Liver (tissue), 9 donors: Measurements from ENCODE around the gene ALPP. TPM values are rescaled to one million over a fixed set of nuclear protein-coding genes. Genes with fewer than 3 reads are reported as not detected.
A peak's percentile ranks its signal among the peaks of the same experiment; 100 is the strongest.
"Not testable (repeated sequence)": the region's sequence is repeated elsewhere in the genome, so short reads cannot be mapped to it uniquely, and the experiment has no call there.

Experiments used
- DNase-seq: peaks from one replicate; pipeline ENCODE4 v3.0.0-alpha.2; 2017; ENCODE audit warnings: low spot score
- H3K27ac ChIP-seq, 2 donors: one replicate each; pipeline ENCODE4 v1.7.0; 2013; ENCODE audit warnings: inconsistent platforms in 2 of 2, low read length in 2 of 2, control low read depth in 1 of 2, low read depth in 1 of 2, mild to moderate bottlenecking in 1 of 2
- H3K27me3 ChIP-seq, 4 donors: one replicate each; pipeline versions ENCODE4 v1.6.1 to v1.7.0; 2013; ENCODE audit warnings: low read length in 3 of 4, inconsistent platforms in 1 of 4, mild to moderate bottlenecking in 1 of 4, moderate library complexity in 1 of 4; ENCODE audit not compliant: control insufficient read depth in 4 of 4, insufficient read depth in 4 of 4
- H3K36me3 ChIP-seq, 4 donors: one replicate each; pipeline versions ENCODE4 v1.6.1 to v1.7.0; 2013; ENCODE audit warnings: low read length in 3 of 4, mild to moderate bottlenecking in 3 of 4, low read depth in 1 of 4, moderate library complexity in 1 of 4; ENCODE audit not compliant: control insufficient read depth in 4 of 4, insufficient read depth in 3 of 4
- H3K4me1 ChIP-seq, 4 donors: one replicate each; pipeline versions ENCODE4 v1.6.1 to v1.7.0; 2013; ENCODE audit warnings: low read length in 3 of 4, mild to moderate bottlenecking in 3 of 4, moderate library complexity in 1 of 4; ENCODE audit not compliant: control insufficient read depth in 4 of 4, insufficient read depth in 4 of 4
- H3K4me3 ChIP-seq, 3 donors: one replicate each; pipeline versions ENCODE4 v1.6.1 to v1.7.0; 2013; ENCODE audit warnings: low read length in 3 of 3, control low read depth in 1 of 3, low read depth in 1 of 3, mild to moderate bottlenecking in 1 of 3
- H3K9ac ChIP-seq, 2 donors: one replicate each; pipeline ENCODE4 v1.7.0; 2013; ENCODE audit warnings: low read length in 2 of 2, mild to moderate bottlenecking in 2 of 2, moderate library complexity in 2 of 2, control low read depth in 1 of 2, low read depth in 1 of 2
- H3K9me3 ChIP-seq, 4 donors: one replicate each; pipeline versions ENCODE4 v1.6.1 to v1.7.0; 2013; ENCODE audit warnings: low read length in 3 of 4; ENCODE audit not compliant: control insufficient read depth in 4 of 4
- EGR1 ChIP-seq, 2 donors: IDR thresholded peaks; 2 replicates each; pipeline ENCODE4 v1.6.1; 2016 to 2018; ENCODE audit warnings: antibody characterized with exemption in 2 of 2, low read depth in 2 of 2
- FOXA1 ChIP-seq: IDR thresholded peaks from 2 replicates; pipeline ENCODE4 v1.6.1; 2016; ENCODE audit warnings: antibody characterized with exemption
- FOXA2 ChIP-seq: IDR thresholded peaks from 2 replicates; pipeline ENCODE4 v1.6.1; 2016; ENCODE audit warnings: antibody characterized with exemption
- GABPA ChIP-seq, 2 donors: IDR thresholded peaks in 1 of 2; conservative IDR thresholded peaks in 1 of 2; 2 replicates each; pipeline ENCODE4 v1.6.1; 2016; ENCODE audit warnings: antibody characterized with exemption in 2 of 2, mild to moderate bottlenecking in 1 of 2, moderate library complexity in 1 of 2
- HNF4A ChIP-seq, 2 donors: conservative IDR thresholded peaks; 2 replicates each; pipeline ENCODE4 v1.6.1; 2016; ENCODE audit warnings: antibody characterized with exemption in 2 of 2, mild to moderate bottlenecking in 2 of 2
- JUND ChIP-seq, 2 donors: IDR thresholded peaks; 2 replicates each; pipeline ENCODE4 v1.6.1; 2016; ENCODE audit warnings: antibody characterized with exemption in 2 of 2
- NR2F2 ChIP-seq: IDR thresholded peaks from 2 replicates; pipeline ENCODE4 v1.6.1; 2016; ENCODE audit warnings: antibody characterized with exemption
- RAD21 ChIP-seq, 2 donors: IDR thresholded peaks; 2 replicates each; pipeline ENCODE4 v1.6.1; 2016; ENCODE audit warnings: antibody characterized with exemption in 2 of 2, mild to moderate bottlenecking in 2 of 2
- RXRA ChIP-seq, 2 donors: IDR thresholded peaks; 2 replicates each; pipeline ENCODE4 v1.6.1; 2017 to 2018; ENCODE audit warnings: antibody characterized with exemption in 2 of 2, mild to moderate bottlenecking in 1 of 2
- SP1 ChIP-seq: IDR thresholded peaks from 2 replicates; pipeline ENCODE4 v1.6.1; 2018; ENCODE audit warnings: antibody characterized with exemption, mild to moderate bottlenecking
- TAF1 ChIP-seq: conservative IDR thresholded peaks from 2 replicates; pipeline ENCODE4 v1.6.1; 2016; ENCODE audit warnings: antibody characterized with exemption, mild to moderate bottlenecking
- WGBS: extraction: QIAGEN DNeasy Blood & Tissue Kit; methylation state at CpG from one replicate; pipeline ENCODE4 v1.1.7; 2013; 5-methylcytosine and 5-hydroxymethylcytosine counted together
- polyA plus RNA-seq, 2 donors: library from polyadenylated mRNA; stranded (reverse) in 1 of 2; unstranded in 1 of 2; fragments of 200-250 nt in 1 of 2; fragments of >200 nt in 1 of 2; fragmentation: Nextera tagmentation in 1 of 2; extraction: Ambion mirVana in 1 of 2; gene quantifications; one replicate each; pipeline versions ENCODE4 v1.2.1 to v1.2.3, GENCODE V29; 2013 to 2015
- total RNA-seq, 2 donors: library from RNA; depleted of rRNA; stranded (reverse); fragments of >200 nt; gene quantifications; one replicate each; pipeline ENCODE4 v1.2.3, GENCODE V29; 2014
- TF ChIP-seq, protein P1 (sequence below): IDR thresholded peaks from 2 replicates; pipeline ENCODE4 v1.6.1; 2016; ENCODE audit warnings: antibody characterized with exemption
- TF ChIP-seq, protein P2 (sequence below): fragments of 150-350 bp; IDR thresholded peaks from 2 replicates; pipeline ENCODE4 v1.5.1; 2017; ENCODE audit warnings: improper control_type of control experiment, low read depth, low read length; ENCODE audit not compliant: missing input control
- TF ChIP-seq, protein P3 (sequence below): IDR thresholded peaks from 2 replicates; pipeline ENCODE4 v1.6.1; 2016; ENCODE audit warnings: antibody characterized with exemption
- TF ChIP-seq, protein P4 (sequence below): IDR thresholded peaks from 2 replicates; pipeline ENCODE4 v1.6.1; 2016; ENCODE audit warnings: antibody characterized with exemption, mild to moderate bottlenecking
- donor health status: healthy.
- donor health status: healthy.
- donor health status: healthy.
- donor health status: healthy.
- donor health status: healthy.

ALPP gene
- total and polyA plus RNA-seq, 4 donors = not detected

DNA sequence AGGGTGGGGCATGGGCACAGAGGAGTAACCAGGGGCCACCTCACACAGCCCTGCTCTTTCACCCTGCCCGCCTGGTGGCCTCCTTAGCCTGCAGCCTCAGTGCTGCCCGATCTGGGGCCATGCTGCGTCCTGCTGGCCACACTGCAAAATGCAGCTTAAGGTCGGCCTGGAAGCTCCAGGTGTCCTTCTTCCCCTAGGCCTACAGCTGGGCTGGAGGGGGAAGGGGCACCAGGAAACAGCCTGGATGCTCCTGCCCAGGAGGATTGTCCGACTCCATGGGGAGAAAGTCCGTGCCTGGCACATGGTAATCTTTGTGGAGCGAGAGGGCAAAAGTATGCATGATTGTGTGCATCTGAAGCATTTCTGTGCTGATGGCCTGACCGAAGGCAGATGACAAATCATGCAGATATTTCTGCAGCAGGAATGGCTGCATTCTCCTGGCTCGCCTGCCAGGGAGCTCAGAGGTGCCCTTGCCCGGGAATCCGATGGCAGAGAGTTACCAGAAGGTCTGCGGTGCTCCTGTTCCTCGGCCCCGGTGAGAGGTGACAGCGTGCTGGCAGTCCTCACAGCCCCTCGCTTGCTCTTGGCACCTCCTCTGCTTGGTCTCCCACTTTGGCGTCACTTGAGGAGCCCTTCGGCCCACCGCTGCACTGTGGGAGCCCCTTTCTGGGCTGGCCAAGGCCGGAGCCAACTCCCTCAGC is 12.8 kb upstream of the ALPP start:
- Histone ChIP-seq H3K9ac (no peak overlapping the region), H3K36me3 (no peaks in the 10 kb centered on the region), H3K9me3 (no peaks in the 10 kb centered on the region), H3K27ac (no peak overlapping the region), H3K4me3 (no peak overlapping the region), H3K27me3 (no peaks in the 10 kb centered on the region), H3K4me1 (peaks cover 0 to 9% (median 3%) of the 10 kb centered on the region in 4 donors)
- 83% methylated on average over 20 of the region's 20 CpGs for WGBS
- TF ChIP-seq, protein P1, sequence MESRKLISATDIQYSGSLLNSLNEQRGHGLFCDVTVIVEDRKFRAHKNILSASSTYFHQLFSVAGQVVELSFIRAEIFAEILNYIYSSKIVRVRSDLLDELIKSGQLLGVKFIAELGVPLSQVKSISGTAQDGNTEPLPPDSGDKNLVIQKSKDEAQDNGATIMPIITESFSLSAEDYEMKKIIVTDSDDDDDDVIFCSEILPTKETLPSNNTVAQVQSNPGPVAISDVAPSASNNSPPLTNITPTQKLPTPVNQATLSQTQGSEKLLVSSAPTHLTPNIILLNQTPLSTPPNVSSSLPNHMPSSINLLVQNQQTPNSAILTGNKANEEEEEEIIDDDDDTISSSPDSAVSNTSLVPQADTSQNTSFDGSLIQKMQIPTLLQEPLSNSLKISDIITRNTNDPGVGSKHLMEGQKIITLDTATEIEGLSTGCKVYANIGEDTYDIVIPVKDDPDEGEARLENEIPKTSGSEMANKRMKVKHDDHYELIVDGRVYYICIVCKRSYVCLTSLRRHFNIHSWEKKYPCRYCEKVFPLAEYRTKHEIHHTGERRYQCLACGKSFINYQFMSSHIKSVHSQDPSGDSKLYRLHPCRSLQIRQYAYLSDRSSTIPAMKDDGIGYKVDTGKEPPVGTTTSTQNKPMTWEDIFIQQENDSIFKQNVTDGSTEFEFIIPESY = no peak
- TF ChIP-seq RXRA (IDR thresholded peaks at IDR 0.05) (no peak), SP1 (no peak), FOXA1 (no peak), NR2F2 (no peak), RAD21 (IDR thresholded peaks at IDR 0.05) (no peak), GABPA (IDR thresholded peaks at IDR 0.05 in 1 of 2, conservative IDR thresholded peaks at IDR 0.05 in 1 of 2) (no peak)
- TF ChIP-seq, protein P2, sequence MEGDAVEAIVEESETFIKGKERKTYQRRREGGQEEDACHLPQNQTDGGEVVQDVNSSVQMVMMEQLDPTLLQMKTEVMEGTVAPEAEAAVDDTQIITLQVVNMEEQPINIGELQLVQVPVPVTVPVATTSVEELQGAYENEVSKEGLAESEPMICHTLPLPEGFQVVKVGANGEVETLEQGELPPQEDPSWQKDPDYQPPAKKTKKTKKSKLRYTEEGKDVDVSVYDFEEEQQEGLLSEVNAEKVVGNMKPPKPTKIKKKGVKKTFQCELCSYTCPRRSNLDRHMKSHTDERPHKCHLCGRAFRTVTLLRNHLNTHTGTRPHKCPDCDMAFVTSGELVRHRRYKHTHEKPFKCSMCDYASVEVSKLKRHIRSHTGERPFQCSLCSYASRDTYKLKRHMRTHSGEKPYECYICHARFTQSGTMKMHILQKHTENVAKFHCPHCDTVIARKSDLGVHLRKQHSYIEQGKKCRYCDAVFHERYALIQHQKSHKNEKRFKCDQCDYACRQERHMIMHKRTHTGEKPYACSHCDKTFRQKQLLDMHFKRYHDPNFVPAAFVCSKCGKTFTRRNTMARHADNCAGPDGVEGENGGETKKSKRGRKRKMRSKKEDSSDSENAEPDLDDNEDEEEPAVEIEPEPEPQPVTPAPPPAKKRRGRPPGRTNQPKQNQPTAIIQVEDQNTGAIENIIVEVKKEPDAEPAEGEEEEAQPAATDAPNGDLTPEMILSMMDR = peak; percentile 13
- TF ChIP-seq, protein P3, sequence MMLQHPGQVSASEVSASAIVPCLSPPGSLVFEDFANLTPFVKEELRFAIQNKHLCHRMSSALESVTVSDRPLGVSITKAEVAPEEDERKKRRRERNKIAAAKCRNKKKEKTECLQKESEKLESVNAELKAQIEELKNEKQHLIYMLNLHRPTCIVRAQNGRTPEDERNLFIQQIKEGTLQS = no peak
- no peak for DNase-seq

DNA sequence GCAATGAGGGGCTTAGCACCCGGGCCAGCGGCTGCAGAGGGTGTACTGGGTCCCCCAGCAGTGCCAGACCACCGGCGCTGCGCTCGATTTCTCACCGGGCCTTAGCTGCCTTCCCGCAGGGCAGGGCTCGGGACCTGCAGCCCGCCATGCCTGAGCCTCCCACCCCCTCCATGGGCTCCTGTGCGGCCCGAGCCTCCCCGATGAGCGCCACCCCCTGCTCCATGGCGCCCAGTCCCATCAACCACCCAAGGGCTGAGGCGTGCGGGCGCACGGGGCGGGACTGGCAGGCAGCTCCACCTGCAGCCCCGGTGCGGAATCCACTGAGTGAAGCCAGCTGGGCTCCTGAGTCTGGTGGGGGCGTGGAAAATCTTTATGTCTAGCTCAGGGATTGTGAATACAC is 12.1 kb upstream of the ALPP start:
- not testable (repeated sequence) for H3K9ac ChIP-seq, H3K9me3 ChIP-seq, H3K36me3 ChIP-seq, H3K27ac ChIP-seq, H3K4me1 ChIP-seq, DNase-seq, H3K27me3 ChIP-seq, H3K4me3 ChIP-seq
- WGBS = 92% methylated on average over 18 of the region's 23 CpGs

DNA sequence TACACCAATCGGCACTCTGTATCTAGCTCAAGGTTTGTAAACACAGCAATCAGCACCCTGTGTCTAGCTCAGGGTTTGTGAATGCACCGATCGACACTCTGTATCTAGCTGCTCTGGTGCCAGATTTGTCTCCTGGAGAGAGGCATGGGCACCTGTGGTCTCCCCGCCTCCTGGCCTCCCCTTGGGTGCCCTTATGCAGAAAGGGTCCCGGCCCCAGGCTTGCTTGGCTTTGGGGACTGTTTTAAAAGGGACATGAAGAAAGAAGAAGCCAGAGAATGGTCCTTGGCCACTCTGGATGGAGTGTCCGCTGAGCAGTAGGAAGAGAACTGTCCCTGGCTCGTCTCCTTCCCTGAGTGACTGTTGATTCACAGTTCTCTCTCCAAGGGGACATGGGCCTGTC is 11.5 kb upstream of the ALPP start:
- Histone ChIP-seq H3K4me1 (peaks cover 0 to 9% (median 3%) of the 10 kb centered on the region in 4 donors), H3K9ac (no peak overlapping the region), H3K36me3 (no peaks in the 10 kb centered on the region), H3K4me3 (no peak overlapping the region), H3K27me3 (no peaks in the 10 kb centered on the region), H3K27ac (no peak overlapping the region), H3K9me3 (no peaks in the 10 kb centered on the region)
- DNase-seq = no peak
- WGBS = 77% methylated on average over 7 of the region's 7 CpGs
- TF ChIP-seq GABPA (IDR thresholded peaks at IDR 0.05 in 1 of 2, conservative IDR thresholded peaks at IDR 0.05 in 1 of 2) (no peak), JUND (IDR thresholded peaks at IDR 0.05) (no peak), FOXA1 (no peak), SP1 (no peak), EGR1 (IDR thresholded peaks at IDR 0.05; ENCODE audit: low read depth in 2 of 2) (no peak), FOXA2 (no peak), HNF4A (conservative IDR thresholded peaks at IDR 0.05) (no peak), TAF1 (no peak)
- TF ChIP-seq, protein P4, sequence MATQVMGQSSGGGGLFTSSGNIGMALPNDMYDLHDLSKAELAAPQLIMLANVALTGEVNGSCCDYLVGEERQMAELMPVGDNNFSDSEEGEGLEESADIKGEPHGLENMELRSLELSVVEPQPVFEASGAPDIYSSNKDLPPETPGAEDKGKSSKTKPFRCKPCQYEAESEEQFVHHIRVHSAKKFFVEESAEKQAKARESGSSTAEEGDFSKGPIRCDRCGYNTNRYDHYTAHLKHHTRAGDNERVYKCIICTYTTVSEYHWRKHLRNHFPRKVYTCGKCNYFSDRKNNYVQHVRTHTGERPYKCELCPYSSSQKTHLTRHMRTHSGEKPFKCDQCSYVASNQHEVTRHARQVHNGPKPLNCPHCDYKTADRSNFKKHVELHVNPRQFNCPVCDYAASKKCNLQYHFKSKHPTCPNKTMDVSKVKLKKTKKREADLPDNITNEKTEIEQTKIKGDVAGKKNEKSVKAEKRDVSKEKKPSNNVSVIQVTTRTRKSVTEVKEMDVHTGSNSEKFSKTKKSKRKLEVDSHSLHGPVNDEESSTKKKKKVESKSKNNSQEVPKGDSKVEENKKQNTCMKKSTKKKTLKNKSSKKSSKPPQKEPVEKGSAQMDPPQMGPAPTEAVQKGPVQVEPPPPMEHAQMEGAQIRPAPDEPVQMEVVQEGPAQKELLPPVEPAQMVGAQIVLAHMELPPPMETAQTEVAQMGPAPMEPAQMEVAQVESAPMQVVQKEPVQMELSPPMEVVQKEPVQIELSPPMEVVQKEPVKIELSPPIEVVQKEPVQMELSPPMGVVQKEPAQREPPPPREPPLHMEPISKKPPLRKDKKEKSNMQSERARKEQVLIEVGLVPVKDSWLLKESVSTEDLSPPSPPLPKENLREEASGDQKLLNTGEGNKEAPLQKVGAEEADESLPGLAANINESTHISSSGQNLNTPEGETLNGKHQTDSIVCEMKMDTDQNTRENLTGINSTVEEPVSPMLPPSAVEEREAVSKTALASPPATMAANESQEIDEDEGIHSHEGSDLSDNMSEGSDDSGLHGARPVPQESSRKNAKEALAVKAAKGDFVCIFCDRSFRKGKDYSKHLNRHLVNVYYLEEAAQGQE = no peak
- TF ChIP-seq, protein P2 = no peak
- TF ChIP-seq, protein P3 = no peak
